Lung (tissue), 12 donors: ENCODE measurements around the gene MBTD1. TPM values are rescaled to one million over a fixed set of nuclear protein-coding genes. Genes with fewer than 3 reads are reported as not detected.

Experiments
- ATAC-seq: fragments of 200-7000 bp; cut with Tn5 transposase; one replicate; pipeline ENCODE4 v1.9.1; 2020; ENCODE audit warnings: moderate number of reproducible peaks; ENCODE audit not compliant: insufficient read depth, low FRiP score
- DNase-seq, 3 donors: peaks; one replicate each; pipeline ENCODE4 v3.0.0-alpha.2; 2013 to 2017
- H3K27ac ChIP-seq, 2 donors: one replicate each; pipeline ENCODE4 v1.5.1; 2013; ENCODE audit warnings: mild to moderate bottlenecking in 2 of 2, moderate library complexity in 2 of 2, control low read depth in 1 of 2, inconsistent platforms in 1 of 2, low read depth in 1 of 2, low read length in 1 of 2
- H3K27me3 ChIP-seq, 3 donors: one replicate each; pipeline ENCODE4 v1.5.1; 2013; ENCODE audit warnings: low read length in 2 of 3; ENCODE audit not compliant: control insufficient read depth in 3 of 3, insufficient read depth in 3 of 3
- H3K36me3 ChIP-seq, 4 donors: one replicate each; pipeline ENCODE4 v1.5.1; 2013; ENCODE audit warnings: low read length in 4 of 4, mild to moderate bottlenecking in 1 of 4, moderate library complexity in 1 of 4; ENCODE audit not compliant: control insufficient read depth in 4 of 4, insufficient read depth in 4 of 4
- H3K4me1 ChIP-seq, 5 donors: one replicate each; pipeline ENCODE4 v1.5.1; 2013; ENCODE audit warnings: low read length in 5 of 5, mild to moderate bottlenecking in 2 of 5, moderate library complexity in 1 of 5; ENCODE audit not compliant: control insufficient read depth in 5 of 5, insufficient read depth in 5 of 5
- H3K4me3 ChIP-seq: one replicate; pipeline ENCODE4 v1.5.1; 2013; ENCODE audit warnings: mild to moderate bottlenecking, control low read depth, moderate library complexity
- H3K9ac ChIP-seq, 2 donors: one replicate each; pipeline ENCODE4 v1.5.1; 2013; ENCODE audit warnings: low read length in 2 of 2, control low read depth in 1 of 2; ENCODE audit not compliant: insufficient read depth in 1 of 2
- H3K9me3 ChIP-seq, 4 donors: one replicate each; pipeline ENCODE4 v1.5.1; 2013; ENCODE audit warnings: low read length in 3 of 4, mild to moderate bottlenecking in 1 of 4, moderate library complexity in 1 of 4; ENCODE audit not compliant: control insufficient read depth in 4 of 4, insufficient read depth in 3 of 4
- CTCF ChIP-seq: IDR thresholded peaks from 2 replicates; pipeline ENCODE4 v1.5.1; 2012; ENCODE audit warnings: mild to moderate bottlenecking; ENCODE audit errors: control extremely low read depth, extremely low read depth
- WGBS, 2 donors: extraction: QIAGEN DNeasy Blood & Tissue Kit; methylation state at CpG; one replicate each; pipeline ENCODE4 v1.1.7; 2013; 5-methylcytosine and 5-hydroxymethylcytosine counted together
- polyA plus RNA-seq, 2 donors: library from polyadenylated mRNA; stranded (reverse); fragments of 200-250 nt; gene quantifications; one replicate each; pipeline ENCODE4 v1.2.1, GENCODE V29; 2013
- total RNA-seq, 2 donors: library from RNA; depleted of rRNA in 1 of 2; stranded (reverse); fragments of >200 nt in 1 of 2; gene quantifications; one replicate each; pipeline ENCODE4 v1.2.1, GENCODE V29; 2014 to 2021
- donor health status: control.
- donor health status: control.
- donor health status: Bipolar disorder and iron deficiency.
- donor health status: healthy.
- donor health status: DM: yes; HTN: yes; CAD: no.

MBTD1 gene
- total and polyA plus RNA-seq, 4 donors: 4.3 to 79.2 (median 9.1) TPM

- peaks cover 0 to 26% (median 8%) of the 10 kb centered on the region in 5 donors for H3K4me1 ChIP-seq
Measured at GRCh38 chr17:51256101-51256500, 3.7 kb downstream of the MBTD1 start.

GRCh38 chr17:51255673-51256072, 4.2 kb downstream of the MBTD1 start:
- no peak for ATAC-seq

More at GRCh38 chr17:51256101-51256500, 3.7 kb downstream of the MBTD1 start:
- no peak for TF ChIP-seq CTCF
- no peaks in the 10 kb centered on the region for H3K27me3 ChIP-seq
- H3K27ac ChIP-seq: no peak overlapping the region
- 81 to 85% methylated on average over 3 of the region's 3 CpGs for WGBS, 2 donors
- no peak for ATAC-seq
- no peak overlapping the region for H3K9ac ChIP-seq
- DNase-seq: no peak
- H3K4me3 ChIP-seq: no peak overlapping the region
- peaks cover 0 to 27% (median 8%) of the 10 kb centered on the region in 4 donors for H3K36me3 ChIP-seq
- H3K9me3 ChIP-seq: no peaks in the 10 kb centered on the region

GRCh38 chr17:51251010-51251409, 8.8 kb downstream of the MBTD1 start:
- Histone ChIP-seq H3K4me1 (peaks cover 0 to 1% (median 0%) of the 10 kb centered on the region in 5 donors), H3K27me3 (no peaks in the 10 kb centered on the region), H3K4me3 (no peak overlapping the region), H3K27ac (no peak overlapping the region), H3K9me3 (no peaks in the 10 kb centered on the region), H3K36me3 (peaks cover 0 to 23% (median 11%) of the 10 kb centered on the region in 4 donors), H3K9ac (no peak overlapping the region)
- DNase-seq (no peak), ATAC-seq (no peak)
- no peak for TF ChIP-seq CTCF

More at GRCh38 chr17:51255673-51256072, 4.2 kb downstream of the MBTD1 start:
- no peak for TF ChIP-seq CTCF
- H3K27ac ChIP-seq: no peak overlapping the region
- H3K9me3 ChIP-seq: no peaks in the 10 kb centered on the region
- WGBS, 2 donors: 78 to 86% methylated on average over 6 of the region's 6 CpGs
- H3K9ac ChIP-seq: no peak overlapping the region
- no peak overlapping the region for H3K4me3 ChIP-seq
- DNase-seq: no peak
- peaks cover 0 to 25% (median 8%) of the 10 kb centered on the region in 5 donors for H3K4me1 ChIP-seq
- no peaks in the 10 kb centered on the region for H3K27me3 ChIP-seq
- peaks cover 0 to 29% (median 10%) of the 10 kb centered on the region in 4 donors for H3K36me3 ChIP-seq

GRCh38 chr17:51250314-51250840, 9.5 kb downstream of the MBTD1 start:
- Histone ChIP-seq H3K9me3 (no peaks in the 10 kb centered on the region), H3K27ac (no peak overlapping the region), H3K4me1 (no peaks in the 10 kb centered on the region), H3K27me3 (no peaks in the 10 kb centered on the region), H3K4me3 (no peak overlapping the region), H3K36me3 (peaks cover 0 to 20% (median 11%) of the 10 kb centered on the region in 4 donors), H3K9ac (no peak overlapping the region)
- ATAC-seq (no peak), DNase-seq (no peak)
- 98 to 99% methylated on average over 3 of the region's 3 CpGs for WGBS, 2 donors
- no peak for TF ChIP-seq CTCF
